GM12865 (cell line): ENCODE results near the gene HES4.
"Not testable (repeated sequence)": the region's sequence is repeated elsewhere in the genome, so short reads cannot be mapped to it uniquely, and the experiment has no call there.

Experiments used
- DNase-seq: peaks from one replicate; pipeline ENCODE4 v3.0.0; 2010; ENCODE audit warnings: low read depth
- H3K4me3 ChIP-seq: 2 replicates; pipeline ENCODE4 v1.5.1; 2011; ENCODE audit warnings: mild to moderate bottlenecking, low read depth, low read length, control low read depth
- TF ChIP-seq, protein P1 (sequence below): IDR thresholded peaks from 2 replicates; pipeline ENCODE4 v1.5.1; 2011; ENCODE audit warnings: low read length, control low read depth, low read depth, inconsistent platforms; ENCODE audit not compliant: insufficient read depth; ENCODE audit errors: missing control alignments

HES4 gene

DNA sequence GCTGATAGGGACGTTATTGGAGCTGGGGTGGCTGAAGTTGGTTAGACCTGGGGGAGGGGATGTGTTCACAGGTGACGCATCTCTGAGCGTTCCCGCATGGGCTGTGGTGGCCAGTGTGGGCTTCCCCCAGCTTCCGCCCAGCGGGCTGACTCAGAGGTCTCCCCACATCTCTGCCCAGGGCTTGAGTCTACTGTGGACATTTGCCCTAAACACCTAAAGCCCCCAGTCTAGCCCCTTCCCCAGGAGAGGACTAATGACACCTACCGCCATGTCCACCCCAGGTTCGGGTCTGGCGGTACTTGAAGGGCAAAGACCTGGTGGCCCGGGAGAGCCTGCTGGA is 22.0 kb upstream of the HES4 start:
- TF ChIP-seq, protein P1, sequence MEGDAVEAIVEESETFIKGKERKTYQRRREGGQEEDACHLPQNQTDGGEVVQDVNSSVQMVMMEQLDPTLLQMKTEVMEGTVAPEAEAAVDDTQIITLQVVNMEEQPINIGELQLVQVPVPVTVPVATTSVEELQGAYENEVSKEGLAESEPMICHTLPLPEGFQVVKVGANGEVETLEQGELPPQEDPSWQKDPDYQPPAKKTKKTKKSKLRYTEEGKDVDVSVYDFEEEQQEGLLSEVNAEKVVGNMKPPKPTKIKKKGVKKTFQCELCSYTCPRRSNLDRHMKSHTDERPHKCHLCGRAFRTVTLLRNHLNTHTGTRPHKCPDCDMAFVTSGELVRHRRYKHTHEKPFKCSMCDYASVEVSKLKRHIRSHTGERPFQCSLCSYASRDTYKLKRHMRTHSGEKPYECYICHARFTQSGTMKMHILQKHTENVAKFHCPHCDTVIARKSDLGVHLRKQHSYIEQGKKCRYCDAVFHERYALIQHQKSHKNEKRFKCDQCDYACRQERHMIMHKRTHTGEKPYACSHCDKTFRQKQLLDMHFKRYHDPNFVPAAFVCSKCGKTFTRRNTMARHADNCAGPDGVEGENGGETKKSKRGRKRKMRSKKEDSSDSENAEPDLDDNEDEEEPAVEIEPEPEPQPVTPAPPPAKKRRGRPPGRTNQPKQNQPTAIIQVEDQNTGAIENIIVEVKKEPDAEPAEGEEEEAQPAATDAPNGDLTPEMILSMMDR = no peak
- DNase-seq = no peak
- no peak overlapping the region for H3K4me3 ChIP-seq

DNA sequence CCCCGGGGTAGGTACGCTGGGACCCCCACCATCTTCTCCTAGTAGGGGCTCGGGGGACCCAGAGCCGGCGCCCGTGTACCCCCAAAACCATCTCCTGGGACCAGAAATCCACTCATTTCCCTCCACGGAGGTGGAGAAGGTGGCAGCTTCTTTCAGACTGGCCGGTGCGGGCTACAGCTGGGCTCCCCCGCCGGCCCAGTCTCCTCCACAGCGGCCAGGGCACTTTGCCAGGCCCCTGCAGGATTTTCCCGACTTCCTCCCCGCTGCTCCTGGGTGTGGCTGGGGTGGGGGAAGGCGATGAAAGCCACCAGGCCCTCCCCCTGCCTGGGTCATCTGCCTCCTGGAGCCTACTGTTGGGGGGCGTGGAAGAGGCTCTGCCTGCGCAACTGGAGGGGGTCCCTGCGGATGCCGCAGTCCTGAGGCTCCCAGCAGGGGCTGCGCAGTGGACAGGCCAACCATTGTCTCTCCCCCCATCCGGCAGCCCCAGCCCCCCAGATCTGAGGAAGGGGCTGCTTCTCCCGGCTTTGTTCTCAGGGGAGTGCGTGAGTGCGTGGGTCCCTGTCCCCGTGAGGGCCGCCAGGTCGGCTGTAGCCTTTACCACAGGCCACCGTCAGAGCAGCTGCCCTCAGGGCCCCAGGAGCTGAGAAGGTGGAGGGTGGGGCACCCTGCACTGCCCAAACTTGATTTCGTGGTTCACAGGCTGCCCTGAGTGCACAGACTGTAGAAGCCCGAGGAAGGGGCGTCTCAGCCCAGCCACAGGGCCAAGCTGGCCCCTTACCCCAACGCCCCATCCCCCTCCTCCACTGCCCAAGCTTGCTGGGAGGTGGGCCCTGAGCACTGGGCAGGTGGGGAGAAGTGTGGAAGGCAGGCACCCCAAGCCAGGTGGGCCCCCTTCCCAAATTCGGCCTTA is 21.4 kb upstream of the HES4 start:
- TF ChIP-seq, protein P1 = no peak
- H3K4me3 ChIP-seq = peak overlapping the region; percentile 63
- DNase-seq = no peak

DNA sequence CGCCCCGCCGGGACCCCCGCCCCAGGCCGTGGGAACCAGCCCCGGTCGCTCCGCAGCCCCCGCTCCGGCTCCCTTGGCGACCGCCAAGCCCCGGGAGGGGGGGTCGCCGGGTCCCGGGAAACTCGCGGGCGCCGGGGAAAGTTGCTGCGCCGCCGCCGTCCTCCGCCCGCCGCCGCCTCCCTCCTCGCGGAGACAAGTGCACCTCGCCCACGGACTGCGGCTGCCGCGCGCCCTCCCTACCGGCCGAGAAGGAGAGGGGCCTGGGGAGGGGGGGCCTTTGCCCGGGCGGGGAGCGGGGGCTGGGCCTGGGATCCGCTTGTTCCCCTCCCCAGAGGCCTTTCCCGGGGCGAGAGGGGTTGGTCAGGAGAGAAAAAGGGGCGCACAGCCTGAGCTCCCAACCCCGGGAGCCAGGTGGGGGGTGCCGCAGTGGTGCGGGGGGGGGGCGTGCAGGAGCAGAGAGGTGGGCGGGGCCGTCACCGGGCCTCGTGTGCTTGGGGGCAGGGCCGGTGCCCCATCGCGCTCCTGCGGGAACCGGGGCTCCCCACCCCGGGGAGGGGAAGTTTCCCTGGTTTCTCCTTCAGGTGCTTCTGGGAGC is 20.6 kb upstream of the HES4 start:
- TF ChIP-seq, protein P1 = no peak
- H3K4me3 ChIP-seq = peak overlapping the region; percentile 63
- peak; percentile 39 for DNase-seq

DNA sequence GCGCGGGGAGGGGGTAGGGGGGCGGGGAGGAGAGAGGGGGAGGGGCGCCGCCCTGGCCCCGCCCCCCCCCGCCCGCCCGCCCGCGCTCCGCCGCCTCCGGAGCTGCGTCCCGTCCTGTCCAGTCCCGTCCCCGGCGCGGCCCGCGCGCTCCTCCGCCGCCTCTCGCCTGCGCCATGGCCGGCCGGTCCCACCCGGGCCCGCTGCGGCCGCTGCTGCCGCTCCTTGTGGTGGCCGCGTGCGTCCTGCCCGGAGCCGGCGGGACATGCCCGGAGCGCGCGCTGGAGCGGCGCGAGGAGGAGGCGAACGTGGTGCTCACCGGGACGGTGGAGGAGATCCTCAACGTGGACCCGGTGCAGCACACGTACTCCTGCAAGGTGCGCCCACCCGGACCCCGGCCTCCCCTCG is 20.1 kb upstream of the HES4 start, which contains the start of gene AGRN:
AGRN (plus strand) TSS at position 121 of the 405 bp plus-strand sequence; CDS start at position 174, 53 bp downstream.
- TF ChIP-seq, protein P1 = no peak
- H3K4me3 ChIP-seq = peak within 1 kb of the TSS; percentile 63
- DNase-seq = no peak

DNA sequence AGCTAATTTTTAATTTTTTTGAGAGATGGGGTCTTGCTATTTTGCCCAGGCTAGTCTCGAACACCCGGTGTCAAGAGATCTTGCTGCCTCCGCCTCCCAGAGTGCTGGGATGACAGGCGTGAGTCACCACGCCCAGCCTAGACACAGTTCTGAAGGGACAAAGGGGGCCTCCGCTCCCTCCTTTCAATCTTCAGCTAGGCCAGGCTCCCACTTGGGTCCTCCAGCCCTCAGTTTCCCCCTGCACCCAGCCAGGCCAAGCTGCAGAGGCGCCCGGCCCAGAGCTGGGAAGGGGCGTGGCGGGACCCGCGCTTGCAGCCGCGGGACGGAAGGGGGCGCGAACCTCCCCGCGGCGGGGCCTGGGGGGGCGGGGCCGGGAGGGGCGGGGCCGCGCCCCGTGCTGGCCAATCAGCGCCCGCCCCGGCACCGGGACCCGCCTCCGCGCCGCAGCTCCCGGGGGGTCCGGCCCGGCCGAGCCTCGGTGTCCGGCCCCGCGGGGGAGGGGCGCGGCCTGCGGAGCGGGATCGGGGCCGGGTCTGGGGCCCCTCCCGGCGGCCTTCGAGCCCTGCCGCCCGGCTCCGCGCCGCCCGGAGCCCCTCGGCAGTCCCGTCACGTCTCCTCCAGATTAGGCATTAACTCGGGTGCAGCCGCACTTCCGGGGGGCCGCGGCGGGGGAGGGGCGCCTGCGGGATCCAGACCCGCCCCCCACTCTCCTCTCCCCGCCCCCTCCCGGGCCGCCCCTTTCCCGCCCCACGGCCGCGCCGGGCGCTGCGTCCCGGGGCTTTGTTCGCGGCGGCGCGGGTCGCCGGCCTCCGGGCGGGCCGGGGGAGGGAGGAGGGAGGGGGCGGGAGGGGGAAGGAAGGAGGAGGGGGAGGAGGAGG is 19.5 kb upstream of the HES4 start:
- H3K4me3 ChIP-seq = peak overlapping the region; percentile 44
- TF ChIP-seq, protein P1 = peak; percentile 59
- peak; percentile 90 for DNase-seq

DNA sequence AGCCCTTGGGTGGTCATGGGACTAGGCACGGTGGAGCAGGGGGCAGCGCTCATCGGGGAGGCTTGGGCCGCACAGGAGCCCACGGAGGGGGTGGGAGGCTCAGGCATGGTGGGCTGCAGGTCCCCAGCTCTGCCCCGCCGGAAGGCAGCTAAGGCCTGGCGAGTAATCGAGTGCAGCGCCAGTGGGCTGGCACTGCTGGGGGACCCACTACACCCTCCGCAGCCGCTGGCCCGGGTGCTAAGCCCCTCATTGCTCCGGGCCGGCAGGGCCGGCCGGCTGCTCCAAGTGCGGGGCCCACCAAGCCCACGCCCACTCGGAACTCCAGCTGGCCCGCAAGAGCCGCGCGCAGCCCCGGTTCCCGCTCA is 18.4 kb upstream of the HES4 start:
- DNase-seq, H3K4me3 ChIP-seq: not testable (repeated sequence)

DNA sequence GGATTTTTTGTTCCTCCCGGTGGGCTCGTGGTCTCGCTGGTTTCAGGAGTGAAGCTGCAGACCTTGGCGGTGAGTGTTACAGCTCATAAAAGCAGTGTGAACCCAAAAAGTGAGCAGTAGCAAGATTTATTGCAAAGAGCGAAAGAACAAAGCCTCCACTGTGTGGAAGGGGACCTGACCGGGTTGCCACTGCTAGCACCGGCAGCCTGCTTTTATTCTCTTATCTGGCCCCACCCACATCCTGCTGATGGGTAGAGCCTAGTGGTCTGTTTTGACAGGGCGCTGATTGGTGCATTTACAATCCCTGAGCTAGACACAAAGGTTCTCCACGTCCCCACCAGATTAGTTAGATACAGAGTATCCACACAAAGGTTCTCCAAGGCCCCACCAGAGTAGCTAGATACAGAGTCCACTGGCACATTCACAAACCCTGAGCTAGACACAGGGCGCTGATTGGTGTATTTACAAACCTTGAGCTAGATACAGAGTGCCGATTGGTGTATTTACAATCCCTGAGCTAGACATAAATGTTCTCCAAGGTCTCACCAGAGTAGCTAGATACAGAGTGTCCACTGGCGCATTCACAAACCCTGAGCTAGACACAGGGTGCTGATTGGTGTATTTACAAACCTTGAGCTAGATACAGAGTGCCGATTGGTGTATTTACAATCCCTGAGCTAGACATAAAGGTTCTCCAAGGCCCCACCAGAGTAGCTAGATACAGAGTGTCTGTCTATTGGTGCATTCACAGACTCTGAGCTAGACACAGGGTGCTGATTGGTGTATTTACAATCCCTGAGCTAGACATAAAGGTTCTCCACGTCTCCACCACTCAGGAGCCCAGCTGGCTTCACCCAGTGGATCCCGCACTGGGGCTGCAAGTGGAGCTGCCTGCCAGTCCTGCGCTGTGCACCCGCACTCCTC is 17.8 kb upstream of the HES4 start:
- not testable (repeated sequence) for DNase-seq

More for the DNA sequence above, 17.8 kb upstream of the HES4 start:
- not testable (repeated sequence) for H3K4me3 ChIP-seq
